Trophoblast cell (in vitro differentiated cells and primary cell): ENCODE data around the gene DEPDC1B.

Experiments used
- DNase-seq, 2 donors: peaks; one replicate each; pipeline ENCODE4 v3.0.0-alpha.2; 2016
- H2AFZ ChIP-seq: 2 replicates; pipeline ENCODE4 v1.6.1; 2013; ENCODE audit warnings: low read length, moderate library complexity, mild to moderate bottlenecking; ENCODE audit not compliant: insufficient read depth, poor library complexity
- H2AK5ac ChIP-seq: 2 replicates; pipeline ENCODE4 v1.6.1; 2013; ENCODE audit warnings: mild to moderate bottlenecking, low read length
- H2BK120ac ChIP-seq: 2 replicates; pipeline ENCODE4 v1.6.1; 2013; ENCODE audit warnings: low read length, mild to moderate bottlenecking, moderate library complexity; ENCODE audit not compliant: insufficient read depth, poor library complexity
- H2BK12ac ChIP-seq: 2 replicates; pipeline ENCODE4 v1.6.1; 2013; ENCODE audit warnings: mild to moderate bottlenecking, low read length, moderate library complexity
- H2BK5ac ChIP-seq: 2 replicates; pipeline ENCODE4 v1.6.1; 2013; ENCODE audit warnings: low read length, low read depth, moderate library complexity, mild to moderate bottlenecking; ENCODE audit not compliant: poor library complexity
- H3K14ac ChIP-seq: 2 replicates; pipeline ENCODE4 v1.6.1; 2013; ENCODE audit warnings: mild to moderate bottlenecking, low read length
- H3K18ac ChIP-seq: 2 replicates; pipeline ENCODE4 v1.6.1; 2013; ENCODE audit warnings: mild to moderate bottlenecking, low read length
- H3K23ac ChIP-seq: 2 replicates; pipeline ENCODE4 v1.6.1; 2013; ENCODE audit warnings: low read length
- H3K27ac ChIP-seq: 2 replicates; pipeline ENCODE4 v1.5.1; 2013; ENCODE audit warnings: low read depth, mild to moderate bottlenecking, inconsistent platforms, low read length, moderate library complexity
- H3K27me3 ChIP-seq: 2 replicates; pipeline ENCODE4 v1.6.1; 2013; ENCODE audit warnings: inconsistent platforms, mild to moderate bottlenecking, low read length, moderate library complexity; ENCODE audit not compliant: insufficient read depth
- H3K36me3 ChIP-seq, 2 experiments: 1 replicate in 1 of 2; 2 replicates in 1 of 2; pipeline ENCODE4 v1.6.1; 2013; ENCODE audit warnings: low read length in 2 of 2, mild to moderate bottlenecking in 2 of 2, moderate library complexity in 1 of 2; ENCODE audit not compliant: insufficient read depth in 2 of 2, control insufficient read depth in 1 of 2
- H3K4ac ChIP-seq: 2 replicates; pipeline ENCODE4 v1.6.1; 2013; ENCODE audit warnings: low read depth, mild to moderate bottlenecking, low read length, moderate library complexity
- H3K4me1 ChIP-seq, 2 experiments: 1 replicate in 1 of 2; 2 replicates in 1 of 2; pipeline ENCODE4 v1.6.1; 2013; ENCODE audit warnings: low read length in 2 of 2, mild to moderate bottlenecking in 2 of 2, moderate library complexity in 1 of 2; ENCODE audit not compliant: insufficient read depth in 2 of 2, control insufficient read depth in 1 of 2
- H3K4me2 ChIP-seq: 2 replicates; pipeline ENCODE4 v1.6.1; 2013; ENCODE audit warnings: inconsistent platforms, mild to moderate bottlenecking, low read length, moderate library complexity
- H3K4me3 ChIP-seq: 2 replicates; pipeline ENCODE4 v1.5.1; 2013; ENCODE audit warnings: mild to moderate bottlenecking, low read depth, low read length, inconsistent platforms
- H3K79me1 ChIP-seq: one replicate; pipeline ENCODE4 v1.6.1; 2013; ENCODE audit warnings: low read length
- H3K79me2 ChIP-seq: 2 replicates; pipeline ENCODE4 v1.6.1; 2013; ENCODE audit warnings: low read length, mild to moderate bottlenecking; ENCODE audit not compliant: control insufficient read depth, insufficient read depth, poor library complexity
- H3K9ac ChIP-seq: 2 replicates; pipeline ENCODE4 v1.6.1; 2013; ENCODE audit warnings: mild to moderate bottlenecking, low read length
- H3K9me3 ChIP-seq: 2 replicates; pipeline ENCODE4 v1.6.1; 2013; ENCODE audit warnings: low read depth, mild to moderate bottlenecking, control low read depth, inconsistent platforms, low read length; ENCODE audit not compliant: insufficient read depth
- H4K12ac ChIP-seq: 2 replicates; pipeline ENCODE4 v1.6.1; 2013; ENCODE audit warnings: low read depth, mild to moderate bottlenecking, low read length, moderate library complexity
- H4K8ac ChIP-seq: 2 replicates; pipeline ENCODE4 v1.6.1; 2013; ENCODE audit warnings: low read depth, mild to moderate bottlenecking, low read length, moderate library complexity
- H4K91ac ChIP-seq: one replicate; pipeline ENCODE4 v1.6.1; 2013; ENCODE audit warnings: low read depth, mild to moderate bottlenecking, low read length, moderate library complexity
- WGBS: extraction: QIAGEN DNeasy Blood & Tissue Kit; methylation state at CpG from one replicate; pipeline ENCODE4 v1.1.7; 2013; ENCODE audit warnings: missing lambda C conversion rate; ENCODE audit not compliant: insufficient read length, insufficient coverage; ENCODE audit errors: extremely low coverage; 5-methylcytosine and 5-hydroxymethylcytosine counted together

The DEPDC1B gene

DNA sequence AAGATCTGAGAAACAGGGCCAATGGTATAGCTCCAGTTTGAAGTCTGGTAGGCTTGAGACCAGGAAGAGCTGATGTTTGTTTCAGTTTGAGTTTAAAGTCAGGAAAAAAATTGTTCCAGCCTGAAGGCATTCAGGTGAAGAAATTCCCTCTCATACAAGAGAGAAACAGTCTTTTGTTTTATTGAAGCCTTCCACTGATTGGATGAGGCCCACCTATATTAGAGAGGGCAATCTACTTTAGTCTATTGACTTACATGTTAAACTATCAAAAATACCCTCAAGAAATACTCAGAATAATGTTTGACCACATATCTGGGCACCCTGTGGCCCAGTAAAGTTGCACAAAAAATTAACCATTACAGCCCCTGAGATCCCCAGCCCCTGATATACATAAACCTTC is 5.2 kb upstream of the DEPDC1B start:
- H3K23ac ChIP-seq = no peak overlapping the region
- no peak overlapping the region for H3K4ac ChIP-seq
- H4K8ac ChIP-seq = no peak overlapping the region
- no peaks in the 10 kb centered on the region for H3K27me3 ChIP-seq
- H2BK5ac ChIP-seq = no peak overlapping the region
- H3K18ac ChIP-seq = no peak overlapping the region
- H3K9me3 ChIP-seq = no peaks in the 10 kb centered on the region
- H3K27ac ChIP-seq = no peak overlapping the region
- no peak for DNase-seq
- H4K12ac ChIP-seq = no peak overlapping the region
- H4K91ac ChIP-seq = no peak overlapping the region
- H2AFZ ChIP-seq = no peak overlapping the region
- no peak overlapping the region for H3K14ac ChIP-seq
- H3K79me1 ChIP-seq = peaks cover 4% of the 10 kb centered on the region
- H2BK120ac ChIP-seq = no peak overlapping the region
- no peak overlapping the region for H2BK12ac ChIP-seq
- no peak overlapping the region for H3K4me3 ChIP-seq
- H3K4me2 ChIP-seq = no peak overlapping the region
- no peak overlapping the region for H2AK5ac ChIP-seq
- no peak overlapping the region for H3K9ac ChIP-seq
- peaks cover 0 to 9% of the 10 kb centered on the region in 2 experiments for H3K4me1 ChIP-seq
- H3K36me3 ChIP-seq = no peaks in the 10 kb centered on the region
- H3K79me2 ChIP-seq = peaks cover 4% of the 10 kb centered on the region

DNA sequence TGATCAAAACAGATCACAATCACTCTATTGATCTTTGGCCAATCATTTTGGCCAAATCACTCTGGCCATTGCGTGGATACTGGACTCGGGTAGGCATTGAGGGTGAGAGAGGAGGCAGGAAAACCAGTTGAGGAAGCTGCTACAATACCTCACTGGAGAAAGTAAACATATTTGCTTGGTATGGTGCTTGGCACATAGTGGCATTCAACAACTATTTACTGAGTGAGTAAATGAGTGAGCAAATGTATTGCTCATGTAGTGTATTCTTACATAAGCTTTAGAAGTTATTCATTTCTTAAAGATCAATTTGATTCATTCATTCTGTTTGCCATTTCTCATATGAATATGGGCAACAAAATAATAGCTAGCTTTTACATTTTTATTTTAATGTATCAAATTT is 4.0 kb upstream of the DEPDC1B start:
- Histone ChIP-seq H3K79me2 (peaks cover 6% of the 10 kb centered on the region), H4K91ac (no peak overlapping the region), H3K9me3 (no peaks in the 10 kb centered on the region), H4K8ac (no peak overlapping the region), H3K4me3 (no peak overlapping the region), H2BK12ac (no peak overlapping the region), H2BK5ac (no peak overlapping the region), H4K12ac (no peak overlapping the region), H3K79me1 (peaks cover 10% of the 10 kb centered on the region), H2AFZ (no peak overlapping the region), H3K4ac (no peak overlapping the region), H3K4me2 (no peak overlapping the region), H3K4me1 (peaks cover 0 to 10% of the 10 kb centered on the region in 2 experiments), H2AK5ac (no peak overlapping the region), H3K27ac (no peak overlapping the region), H3K9ac (no peak overlapping the region), H3K27me3 (no peaks in the 10 kb centered on the region), H3K23ac (no peak overlapping the region), H2BK120ac (no peak overlapping the region), H3K18ac (no peak overlapping the region), H3K36me3 (no peaks in the 10 kb centered on the region), H3K14ac (no peak overlapping the region)
- DNase-seq = peak in 1 of 2 donors; percentile 30
- no CpG with 5 or more reads among the region's 2 CpGs for WGBS

DNA sequence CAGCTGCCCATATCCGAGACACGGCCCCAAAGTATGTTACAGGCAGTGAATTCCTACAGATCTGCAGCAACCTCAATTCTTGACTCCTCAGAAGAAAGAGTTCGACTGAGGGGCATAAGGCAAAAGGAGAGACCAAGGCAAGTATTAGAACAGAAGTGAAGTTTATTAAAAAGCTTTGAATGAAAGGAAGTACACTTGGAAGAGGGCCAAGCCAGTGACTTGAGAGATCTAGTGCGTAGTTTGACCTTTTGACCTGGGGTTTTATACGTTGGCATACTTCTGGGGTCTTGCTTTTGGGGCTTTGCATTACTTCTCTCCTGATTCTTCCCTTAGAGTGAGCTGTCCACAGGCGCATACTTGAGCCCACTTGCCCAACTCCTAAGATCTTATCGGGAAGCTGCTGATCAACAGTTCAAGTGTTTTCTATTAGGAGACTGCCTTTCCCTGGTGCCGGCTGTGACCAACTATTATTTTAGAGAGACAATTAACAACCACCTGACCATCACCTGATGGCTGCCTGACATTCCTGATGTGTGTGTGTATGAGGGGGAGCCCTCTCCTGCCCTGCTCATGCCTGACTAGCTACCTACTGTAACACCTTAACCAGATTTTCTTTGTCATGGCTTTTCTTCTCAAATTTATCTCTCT is 1.5 kb upstream of the DEPDC1B start:
- DNase-seq = peak; percentile 78 to 79
- Histone ChIP-seq H3K14ac (no peak overlapping the region), H3K23ac (no peak overlapping the region), H2BK120ac (peak overlapping the region; percentile 52), H4K91ac (peak overlapping the region; percentile 39), H3K9me3 (no peaks in the 10 kb centered on the region), H2BK12ac (no peak overlapping the region), H4K8ac (no peak overlapping the region), H3K9ac (no peak overlapping the region), H3K79me1 (peaks cover 10% of the 10 kb centered on the region), H3K4me1 (peaks cover 0 to 11% of the 10 kb centered on the region in 2 experiments), H3K18ac (no peak overlapping the region), H3K4me3 (no peak overlapping the region), H4K12ac (no peak overlapping the region), H3K36me3 (no peaks in the 10 kb centered on the region), H2AK5ac (no peak overlapping the region), H2AFZ (no peak overlapping the region), H3K27ac (peak overlapping the region; percentile 38), H3K27me3 (no peaks in the 10 kb centered on the region), H3K79me2 (peaks cover 8% of the 10 kb centered on the region), H2BK5ac (no peak overlapping the region), H3K4me2 (no peak overlapping the region), H3K4ac (no peak overlapping the region)
- WGBS = no CpG with 5 or more reads among the region's 8 CpGs

DNA sequence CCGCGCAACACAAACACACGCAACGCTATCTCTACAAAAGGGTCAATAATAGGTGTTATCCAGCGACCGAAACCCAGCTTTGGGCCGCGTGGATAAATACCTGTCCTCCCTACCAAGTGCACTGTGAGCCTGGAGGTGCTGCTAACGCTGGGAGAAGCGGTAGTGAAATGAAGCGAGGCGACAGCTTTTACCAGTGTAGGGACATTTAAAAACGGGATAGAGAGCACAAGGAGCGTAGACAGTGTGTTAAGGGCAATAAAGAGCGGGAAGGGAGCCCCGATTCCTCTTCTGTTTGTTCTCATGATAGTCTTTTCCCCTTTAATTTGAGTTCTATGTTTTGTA is 421 bp upstream of the DEPDC1B start:
- peaks cover 8% of the 10 kb centered on the region for H3K79me2 ChIP-seq
- no peaks in the 10 kb centered on the region for H3K27me3 ChIP-seq
- DNase-seq = peak in 1 of 2 donors; percentile 43

More for the DNA sequence above, 421 bp upstream of the DEPDC1B start:
- H2BK5ac ChIP-seq = peak overlapping the region; percentile 89
- peak overlapping the region; percentile 98 for H3K18ac ChIP-seq
- peak overlapping the region; percentile 77 for H2AK5ac ChIP-seq
- H2AFZ ChIP-seq = peak overlapping the region; percentile 97
- peak overlapping the region; percentile 86 for H3K4me3 ChIP-seq
- no peak overlapping the region for H3K23ac ChIP-seq
- H2BK120ac ChIP-seq = peak overlapping the region; percentile 94
- H3K4ac ChIP-seq = peak overlapping the region; percentile 95
- H3K79me1 ChIP-seq = peaks cover 10% of the 10 kb centered on the region
- no peaks in the 10 kb centered on the region for H3K9me3 ChIP-seq
- WGBS = no CpG with 5 or more reads among the region's 16 CpGs
- peak overlapping the region; percentile 92 for H2BK12ac ChIP-seq
- H3K9ac ChIP-seq = peak overlapping the region; percentile 72
- H3K14ac ChIP-seq = peak overlapping the region; percentile 94
- H3K36me3 ChIP-seq = no peaks in the 10 kb centered on the region
- H4K8ac ChIP-seq = peak overlapping the region; percentile 97
- H4K12ac ChIP-seq = peak overlapping the region; percentile 100
- peak overlapping the region; percentile 87 for H4K91ac ChIP-seq
- peak overlapping the region; percentile 84 for H3K4me2 ChIP-seq
- peaks cover 0 to 11% of the 10 kb centered on the region in 2 experiments for H3K4me1 ChIP-seq
- H3K27ac ChIP-seq = peak overlapping the region; percentile 90
